Measurements from ENCODE around the gene NDUFS6. TPM values are rescaled to one million over a fixed set of nuclear protein-coding genes. Genes with fewer than 3 reads are reported as not detected.

NDUFS6 gene
- total and polyA plus RNA-seq, 7 donors: 48.3 to 177 (median 61.5) TPM

DNA sequence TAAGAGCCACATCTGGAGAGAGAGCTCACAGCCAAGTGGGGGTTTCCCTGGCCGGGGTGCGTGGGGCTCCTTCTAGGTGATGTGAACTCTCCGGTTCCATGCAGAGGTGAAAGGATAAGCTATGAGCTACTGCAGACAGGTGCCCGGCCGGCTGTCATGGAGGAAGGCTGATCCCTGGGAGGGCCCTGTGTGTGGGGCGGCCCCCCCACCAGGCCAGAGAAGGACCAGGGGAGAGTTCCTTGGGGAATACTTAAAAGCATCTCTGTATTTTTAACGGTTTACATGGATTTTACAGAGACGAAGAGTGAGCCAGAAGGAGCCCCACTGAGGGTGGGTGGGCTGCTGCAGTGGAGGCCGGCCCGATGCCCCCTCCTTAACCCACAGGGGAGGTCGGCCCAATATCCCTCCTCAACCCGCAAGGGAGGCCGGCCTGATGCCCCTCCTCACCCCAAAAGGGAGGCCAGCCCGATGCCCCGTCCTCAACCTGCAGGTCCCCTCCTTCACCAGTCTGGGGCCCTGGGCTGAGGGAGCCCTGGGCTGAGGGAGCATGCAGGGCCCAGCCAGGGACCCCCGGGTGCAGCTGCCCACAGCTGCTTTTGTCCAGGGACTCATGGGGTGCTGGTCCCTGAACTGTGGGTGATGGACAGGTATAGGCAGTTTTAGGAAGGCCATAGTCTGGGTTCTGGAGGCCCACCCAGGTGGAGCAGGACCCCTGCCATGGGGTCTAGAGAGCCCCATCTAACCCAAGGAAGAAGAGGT, 33.5 kb upstream of the NDUFS6 start:
- no peaks in the 10 kb centered on the region for H3K4me1 ChIP-seq
- DNase-seq: no peak
- no peak overlapping the region for H3K4me3 ChIP-seq
- 57 to 68% (median 61%) methylated on average over 16 of the region's 16 CpGs for WGBS, 3 donors
- TF ChIP-seq, protein P1, sequence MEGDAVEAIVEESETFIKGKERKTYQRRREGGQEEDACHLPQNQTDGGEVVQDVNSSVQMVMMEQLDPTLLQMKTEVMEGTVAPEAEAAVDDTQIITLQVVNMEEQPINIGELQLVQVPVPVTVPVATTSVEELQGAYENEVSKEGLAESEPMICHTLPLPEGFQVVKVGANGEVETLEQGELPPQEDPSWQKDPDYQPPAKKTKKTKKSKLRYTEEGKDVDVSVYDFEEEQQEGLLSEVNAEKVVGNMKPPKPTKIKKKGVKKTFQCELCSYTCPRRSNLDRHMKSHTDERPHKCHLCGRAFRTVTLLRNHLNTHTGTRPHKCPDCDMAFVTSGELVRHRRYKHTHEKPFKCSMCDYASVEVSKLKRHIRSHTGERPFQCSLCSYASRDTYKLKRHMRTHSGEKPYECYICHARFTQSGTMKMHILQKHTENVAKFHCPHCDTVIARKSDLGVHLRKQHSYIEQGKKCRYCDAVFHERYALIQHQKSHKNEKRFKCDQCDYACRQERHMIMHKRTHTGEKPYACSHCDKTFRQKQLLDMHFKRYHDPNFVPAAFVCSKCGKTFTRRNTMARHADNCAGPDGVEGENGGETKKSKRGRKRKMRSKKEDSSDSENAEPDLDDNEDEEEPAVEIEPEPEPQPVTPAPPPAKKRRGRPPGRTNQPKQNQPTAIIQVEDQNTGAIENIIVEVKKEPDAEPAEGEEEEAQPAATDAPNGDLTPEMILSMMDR (IDR thresholded peaks at IDR 0.05): no peak
- H3K27ac ChIP-seq: no peak overlapping the region
- no peaks in the 10 kb centered on the region for H3K9me3 ChIP-seq
- H3K36me3 ChIP-seq (ENCODE audit: insufficient read depth in 1 of 2, low read depth in 1 of 2): no peaks in the 10 kb centered on the region
- peaks cover 0 to 41% (median 7%) of the 10 kb centered on the region in 3 donors for H3K27me3 ChIP-seq (ENCODE audit: insufficient read depth in 3 of 3, low read length in 2 of 3)
- intact Hi-C loops (cut with DNase I): no loop called here
- ATAC-seq: no peak

DNA sequence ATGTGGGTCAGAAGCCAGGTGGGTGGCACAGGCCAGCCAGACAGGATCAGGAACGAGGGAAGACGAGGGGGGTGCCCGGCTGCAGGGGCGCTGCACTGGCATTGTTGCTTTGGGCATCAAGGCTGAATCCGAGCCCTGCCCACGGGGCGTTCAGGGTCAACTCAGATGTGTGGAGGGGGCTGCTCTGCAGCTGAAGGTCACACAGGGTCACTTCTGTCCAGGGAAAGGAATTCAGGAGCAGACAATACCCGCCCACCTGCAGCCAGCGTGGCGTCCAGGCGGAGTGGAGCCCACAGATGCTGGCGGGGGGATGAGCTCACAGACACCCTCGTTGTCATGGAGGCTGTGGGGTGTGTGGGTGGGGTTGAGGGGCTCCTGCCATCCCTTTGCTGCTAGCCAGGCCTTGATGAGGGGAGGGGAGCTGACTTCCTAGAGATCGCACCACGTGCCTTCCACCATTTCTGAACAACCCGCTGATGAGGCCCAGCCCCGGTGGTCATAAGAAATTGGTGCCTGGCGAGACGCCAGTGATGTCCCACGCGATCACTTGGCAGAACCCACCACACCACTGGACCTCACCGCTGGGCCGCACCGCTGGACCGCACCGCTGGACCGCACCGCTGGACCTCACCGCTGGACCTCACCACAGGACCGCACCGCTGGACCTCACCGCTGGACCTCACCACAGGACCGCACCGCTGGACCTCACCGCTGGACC, 32.8 kb upstream of the NDUFS6 start:
- Histone ChIP-seq H3K9me3 (no peaks in the 10 kb centered on the region), H3K4me1 (no peaks in the 10 kb centered on the region), H3K27me3 (ENCODE audit: insufficient read depth in 3 of 3, low read length in 2 of 3) (peaks cover 0 to 41% (median 6%) of the 10 kb centered on the region in 3 donors), H3K36me3 (ENCODE audit: insufficient read depth in 1 of 2, low read depth in 1 of 2) (no peaks in the 10 kb centered on the region), H3K27ac (no peak overlapping the region), H3K4me3 (no peak overlapping the region)
- no peak for DNase-seq
- intact Hi-C loops (cut with DNase I): no loop called here
- TF ChIP-seq, protein P1 (IDR thresholded peaks at IDR 0.05): no peak
- WGBS, 3 donors: 88 to 92% (median 90%) methylated on average over 28 to 35 of the region's 35 CpGs
- ATAC-seq: no peak

DNA sequence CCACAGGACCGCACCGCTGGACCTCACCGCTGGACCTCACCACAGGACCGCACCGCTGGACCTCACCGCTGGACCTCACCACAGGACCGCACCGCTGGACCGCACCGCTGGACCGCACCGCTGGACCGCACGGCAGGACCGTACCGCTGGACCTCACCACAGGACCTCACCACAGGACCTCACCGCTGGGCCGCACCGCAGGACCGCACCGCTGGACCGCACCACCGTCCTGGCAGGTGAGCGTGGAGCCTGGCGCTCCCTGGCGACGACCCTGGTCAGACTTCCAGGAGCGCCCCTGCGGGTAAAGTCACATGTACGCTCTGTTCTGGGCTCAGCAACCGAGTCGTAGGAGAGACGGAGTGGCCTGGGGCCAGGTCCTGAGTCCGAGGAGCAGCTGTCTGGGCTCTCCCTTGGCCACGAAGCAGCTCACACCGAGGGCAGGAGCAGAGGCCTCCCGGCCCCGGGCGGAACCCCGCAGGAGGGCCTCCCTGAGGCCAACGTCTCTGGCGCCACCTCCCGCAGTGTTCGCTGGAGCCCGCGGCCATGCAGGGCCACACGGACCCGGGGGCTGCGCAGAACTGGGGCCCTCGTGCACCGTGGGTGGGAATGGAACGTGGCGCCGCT, 32.1 kb upstream of the NDUFS6 start:
- H3K27me3 ChIP-seq (ENCODE audit: insufficient read depth in 3 of 3, low read length in 2 of 3): peaks cover 0 to 36% (median 4%) of the 10 kb centered on the region in 3 donors
- no peaks in the 10 kb centered on the region for H3K36me3 ChIP-seq (ENCODE audit: insufficient read depth in 1 of 2, low read depth in 1 of 2)
- DNase-seq: no peak
- ATAC-seq: no peak
- WGBS, 3 donors: 92 to 94% (median 93%) methylated on average over 35 to 54 of the region's 54 CpGs
- TF ChIP-seq, protein P1 (IDR thresholded peaks at IDR 0.05): no peak
- no peaks in the 10 kb centered on the region for H3K9me3 ChIP-seq
- no peak overlapping the region for H3K4me3 ChIP-seq
- no peak overlapping the region for H3K27ac ChIP-seq
- H3K4me1 ChIP-seq: no peaks in the 10 kb centered on the region
- intact Hi-C loops (cut with DNase I): no loop called here

DNA sequence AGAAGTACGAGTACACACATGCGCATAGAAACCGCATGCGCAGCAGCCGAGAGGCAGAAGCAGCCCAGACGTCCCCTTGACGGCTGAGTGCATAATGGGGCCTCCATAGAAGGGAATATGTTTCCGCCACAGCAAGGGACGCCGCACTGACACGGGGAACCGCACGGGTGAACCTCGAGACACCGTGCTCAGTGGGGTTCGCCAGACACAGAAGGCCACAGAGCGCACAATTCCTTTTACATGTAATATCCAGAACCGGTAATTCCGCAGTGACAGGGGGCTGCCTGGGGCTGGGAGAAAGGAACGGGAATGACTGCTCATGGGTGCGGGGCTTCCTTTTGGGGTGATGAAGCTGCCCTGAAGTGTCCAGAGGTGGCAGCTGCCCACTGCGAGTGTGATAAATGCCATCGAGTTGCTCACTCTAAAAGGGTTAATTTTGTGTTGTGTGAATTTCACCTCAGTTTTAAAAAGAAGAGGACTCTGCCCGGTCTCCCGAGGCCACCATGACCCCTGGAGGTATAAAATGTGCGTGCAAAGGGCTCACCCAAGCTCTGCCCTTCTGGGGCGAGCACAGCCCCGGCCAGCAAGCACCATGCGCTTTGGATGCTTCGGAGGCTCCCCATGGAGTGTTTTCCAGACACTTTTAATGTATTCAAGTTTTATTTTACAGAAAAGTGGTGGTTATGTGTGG, 31.3 kb upstream of the NDUFS6 start:
- H3K9me3 ChIP-seq: no peaks in the 10 kb centered on the region
- ATAC-seq (no peak), DNase-seq (no peak)
- no peak overlapping the region for H3K4me3 ChIP-seq
- intact Hi-C loops (cut with DNase I): no loop called here
- WGBS, 3 donors: 87 to 88% (median 87%) methylated on average over 30 of the region's 30 CpGs
- no peaks in the 10 kb centered on the region for H3K36me3 ChIP-seq (ENCODE audit: insufficient read depth in 1 of 2, low read depth in 1 of 2)
- peaks cover 0 to 31% (median 4%) of the 10 kb centered on the region in 3 donors for H3K27me3 ChIP-seq (ENCODE audit: insufficient read depth in 3 of 3, low read length in 2 of 3)
- H3K27ac ChIP-seq: no peak overlapping the region
- TF ChIP-seq, protein P1 (IDR thresholded peaks at IDR 0.05): no peak
- no peaks in the 10 kb centered on the region for H3K4me1 ChIP-seq
